A549 (cell line): ENCODE results near the gene NTRK1.

ENCODE experiments used
- CBX2 ChIP-seq: fragments of 200-600 bp; sonication (generic); IDR thresholded peaks from 2 replicates; pipeline ENCODE4 v1.6.1; 2016; ENCODE audit warnings: low read depth, mild to moderate bottlenecking, borderline replicate concordance
- EP300 ChIP-seq, 2 experiments: fragments of >200 bp; sonication (Bioruptor Twin); formaldehyde crosslinking; IDR thresholded peaks; 2 replicates in 1 of 2; 3 replicates in 1 of 2; pipeline ENCODE4 v1.6.1; 2016 to 2017
- JUN ChIP-seq, 2 experiments: fragments of >200 bp; sonication (Bioruptor Twin); formaldehyde crosslinking; IDR thresholded peaks; 2 replicates in 1 of 2; 3 replicates in 1 of 2; pipeline ENCODE4 v1.6.1; 2016 to 2017
- MYC ChIP-seq: IDR thresholded peaks from 2 replicates; pipeline ENCODE4 v1.6.1; 2012; ENCODE audit warnings: mild to moderate bottlenecking, inconsistent platforms, low read length, improper control_type of control experiment, borderline replicate concordance
- PBX3 ChIP-seq: IDR thresholded peaks from 2 replicates; pipeline ENCODE4 v1.6.1; 2012
- POLR2A ChIP-seq: IDR thresholded peaks from 2 replicates; pipeline ENCODE4 v1.6.1; 2012; ENCODE audit warnings: mild to moderate bottlenecking, low read length
- RAD21 ChIP-seq, 2 experiments: fragments of >200 bp in 1 of 2; sonication (Bioruptor Twin) in 1 of 2; formaldehyde crosslinking in 1 of 2; IDR thresholded peaks in 1 of 2; conservative IDR thresholded peaks in 1 of 2; 2 replicates in 1 of 2; 3 replicates in 1 of 2; pipeline ENCODE4 v1.6.1; 2012 to 2018; ENCODE audit warnings: inconsistent platforms in 1 of 2
- REST ChIP-seq: fragments of 200-600 bp; sonication (generic); IDR thresholded peaks from 2 replicates; pipeline ENCODE4 v1.6.1; 2016; ENCODE audit warnings: antibody characterized with exemption, mild to moderate bottlenecking, moderate library complexity
- TF ChIP-seq, protein P1 (sequence below): fragments of >200 bp; sonication (Bioruptor Twin); formaldehyde crosslinking; IDR thresholded peaks from 3 replicates; pipeline ENCODE4 v1.5.1; 2016

- TF ChIP-seq, protein P1, sequence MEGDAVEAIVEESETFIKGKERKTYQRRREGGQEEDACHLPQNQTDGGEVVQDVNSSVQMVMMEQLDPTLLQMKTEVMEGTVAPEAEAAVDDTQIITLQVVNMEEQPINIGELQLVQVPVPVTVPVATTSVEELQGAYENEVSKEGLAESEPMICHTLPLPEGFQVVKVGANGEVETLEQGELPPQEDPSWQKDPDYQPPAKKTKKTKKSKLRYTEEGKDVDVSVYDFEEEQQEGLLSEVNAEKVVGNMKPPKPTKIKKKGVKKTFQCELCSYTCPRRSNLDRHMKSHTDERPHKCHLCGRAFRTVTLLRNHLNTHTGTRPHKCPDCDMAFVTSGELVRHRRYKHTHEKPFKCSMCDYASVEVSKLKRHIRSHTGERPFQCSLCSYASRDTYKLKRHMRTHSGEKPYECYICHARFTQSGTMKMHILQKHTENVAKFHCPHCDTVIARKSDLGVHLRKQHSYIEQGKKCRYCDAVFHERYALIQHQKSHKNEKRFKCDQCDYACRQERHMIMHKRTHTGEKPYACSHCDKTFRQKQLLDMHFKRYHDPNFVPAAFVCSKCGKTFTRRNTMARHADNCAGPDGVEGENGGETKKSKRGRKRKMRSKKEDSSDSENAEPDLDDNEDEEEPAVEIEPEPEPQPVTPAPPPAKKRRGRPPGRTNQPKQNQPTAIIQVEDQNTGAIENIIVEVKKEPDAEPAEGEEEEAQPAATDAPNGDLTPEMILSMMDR, result no peak
- TF ChIP-seq POLR2A (no peak), RAD21 (conservative IDR thresholded peaks at IDR 0.05 in 1 of 2, IDR thresholded peaks at IDR 0.05 in 1 of 2) (no peak), JUN (IDR thresholded peaks at IDR 0.05) (no peak), MYC (no peak), CBX2 (no peak), EP300 (IDR thresholded peaks at IDR 0.05) (no peak), PBX3 (no peak), REST (no peak)
These were observed 37.4 kb upstream of the NTRK1 start for GRCh38 chr1:156823210-156823790.
